ENCODE results near the gene FIGN. TPM values are rescaled to one million over a fixed set of nuclear protein-coding genes. Genes with fewer than 3 reads are reported as not detected.
A peak's percentile ranks its signal among the peaks of the same experiment; 100 is the strongest.

FIGN gene
- total and polyA plus RNA-seq, 4 experiments from 2014 or later = not detected

- Mint-ChIP-seq H3K4me1 (no peaks in the 10 kb centered on the region), H3K9me3 (peaks cover 3 to 26% (median 10%) of the 10 kb centered on the region in 8 donors), H3K4me3 (no peak overlapping the region), H3K27ac (no peak overlapping the region), H3K36me3 (no peaks in the 10 kb centered on the region), H3K27me3 (no peaks in the 10 kb centered on the region)
- intact Hi-C loops (cut with micrococcal nuclease) = no loop called here
- DNase-seq = no peak
- no peaks in the 10 kb centered on the region for H3K36me3 ChIP-seq (ENCODE audit: insufficient read depth, low read length)
- ChIA-PET CTCF (ENCODE audit: partially characterized antibody) (no interaction called here), POLR2A (ENCODE audit: partially characterized antibody) (no interaction called here)
- no peak overlapping the region for H3K27ac ChIP-seq (ENCODE audit: low read depth, low read length)
- no peaks in the 10 kb centered on the region for H3K4me1 ChIP-seq (ENCODE audit: insufficient read depth, low read length)
- H3K27me3 ChIP-seq (ENCODE audit: insufficient read depth, low read length) = no peaks in the 10 kb centered on the region
- no peak overlapping the region for H3K4me3 ChIP-seq (ENCODE audit: low read length in 2 of 2)
- no peaks in the 10 kb centered on the region for H3K9me3 ChIP-seq (ENCODE audit: control insufficient read depth in 1 of 2, low read length in 2 of 2)
These were observed 71.2 kb downstream of the FIGN start for GRCh38 chr2:163664610-163665009.

GRCh38 chr2:163662141-163662780 is 73.5 kb downstream of the FIGN start:
- Histone ChIP-seq H3K27ac (ENCODE audit: low read depth, low read length) (no peak overlapping the region), H3K9me3 (ENCODE audit: control insufficient read depth in 1 of 2, low read length in 2 of 2) (no peaks in the 10 kb centered on the region), H3K4me1 (ENCODE audit: insufficient read depth, low read length) (no peaks in the 10 kb centered on the region), H3K27me3 (ENCODE audit: insufficient read depth, low read length) (no peaks in the 10 kb centered on the region), H3K36me3 (ENCODE audit: insufficient read depth, low read length) (no peaks in the 10 kb centered on the region), H3K4me3 (ENCODE audit: low read length in 2 of 2) (no peak overlapping the region)
- Mint-ChIP-seq H3K9me3 (peaks cover 3 to 23% (median 12%) of the 10 kb centered on the region in 8 donors), H3K27ac (no peak overlapping the region), H3K36me3 (no peaks in the 10 kb centered on the region), H3K27me3 (no peaks in the 10 kb centered on the region), H3K4me1 (no peaks in the 10 kb centered on the region), H3K4me3 (no peak overlapping the region)
- ChIA-PET CTCF (ENCODE audit: partially characterized antibody) (no interaction called here), POLR2A (ENCODE audit: partially characterized antibody) (no interaction called here)
- DNase-seq = peak in 1 of 5 donors; percentile 33
- intact Hi-C loops (cut with micrococcal nuclease) = no loop called here

DNA sequence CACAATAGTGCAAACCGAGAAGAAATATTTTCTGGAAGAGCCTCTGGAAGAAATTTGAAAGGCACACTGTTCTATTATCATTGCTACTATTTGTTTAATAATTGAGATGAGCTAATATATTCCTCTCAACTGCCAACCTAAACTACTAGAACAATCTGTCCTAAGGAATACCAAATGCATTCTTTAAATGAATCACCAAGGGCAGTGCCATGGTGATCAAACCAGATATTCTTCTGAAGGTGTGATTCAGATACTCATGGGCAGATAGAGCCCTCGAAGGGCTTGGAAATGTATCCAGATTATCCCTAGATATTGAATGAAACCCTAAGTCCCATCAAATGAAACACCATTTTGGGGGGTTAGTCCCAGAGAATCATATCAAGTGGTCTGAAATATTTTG is 76.6 kb downstream of the FIGN start:
- Histone ChIP-seq H3K27ac (ENCODE audit: low read depth, low read length) (no peak overlapping the region), H3K4me1 (ENCODE audit: insufficient read depth, low read length) (no peaks in the 10 kb centered on the region), H3K4me3 (ENCODE audit: low read length in 2 of 2) (no peak overlapping the region), H3K27me3 (ENCODE audit: insufficient read depth, low read length) (no peaks in the 10 kb centered on the region), H3K9me3 (ENCODE audit: control insufficient read depth in 1 of 2, low read length in 2 of 2) (no peaks in the 10 kb centered on the region), H3K36me3 (ENCODE audit: insufficient read depth, low read length) (no peaks in the 10 kb centered on the region)
- no peak overlapping the region for H3K27ac Mint-ChIP-seq
- H3K4me1 Mint-ChIP-seq = no peaks in the 10 kb centered on the region
- H3K27me3 Mint-ChIP-seq = no peaks in the 10 kb centered on the region
- intact Hi-C loops (cut with micrococcal nuclease) = no loop called here
- peaks cover 3 to 23% (median 9%) of the 10 kb centered on the region in 8 donors for H3K9me3 Mint-ChIP-seq
- CTCF ChIA-PET (ENCODE audit: partially characterized antibody) = no interaction called here
- H3K4me3 Mint-ChIP-seq = no peak overlapping the region
- POLR2A ChIA-PET (ENCODE audit: partially characterized antibody) = no interaction called here
- no peaks in the 10 kb centered on the region for H3K36me3 Mint-ChIP-seq
- no peak for DNase-seq

DNA sequence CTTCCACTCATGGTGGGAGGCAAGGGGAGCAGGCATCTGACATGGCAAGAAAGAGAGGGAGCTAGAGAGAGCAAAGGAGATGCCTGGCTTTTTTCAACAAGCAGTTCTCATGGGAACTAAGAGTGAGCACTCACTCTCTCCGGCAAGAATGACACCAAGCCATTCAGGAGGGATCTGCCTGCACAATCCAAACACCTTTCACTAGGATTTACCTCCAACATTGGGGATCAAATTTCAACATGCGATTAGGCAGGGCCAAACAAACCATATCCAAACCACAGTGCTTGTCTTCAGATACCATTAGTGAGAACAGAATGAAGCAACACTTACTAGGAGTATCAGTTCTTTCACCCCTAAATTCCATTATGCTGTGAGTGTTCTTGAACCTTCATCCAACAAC is 77.3 kb downstream of the FIGN start:
- H3K36me3 Mint-ChIP-seq = no peaks in the 10 kb centered on the region
- H3K4me3 Mint-ChIP-seq = no peak overlapping the region
- Histone ChIP-seq H3K9me3 (ENCODE audit: control insufficient read depth in 1 of 2, low read length in 2 of 2) (no peaks in the 10 kb centered on the region), H3K4me3 (ENCODE audit: low read length in 2 of 2) (no peak overlapping the region), H3K27me3 (ENCODE audit: insufficient read depth, low read length) (no peaks in the 10 kb centered on the region), H3K4me1 (ENCODE audit: insufficient read depth, low read length) (no peaks in the 10 kb centered on the region), H3K36me3 (ENCODE audit: insufficient read depth, low read length) (no peaks in the 10 kb centered on the region), H3K27ac (ENCODE audit: low read depth, low read length) (no peak overlapping the region)
- peaks cover 0 to 18% (median 6%) of the 10 kb centered on the region in 8 donors for H3K9me3 Mint-ChIP-seq
- no peaks in the 10 kb centered on the region for H3K27me3 Mint-ChIP-seq
- H3K27ac Mint-ChIP-seq = no peak overlapping the region
- intact Hi-C loops (cut with micrococcal nuclease) = no loop called here
- CTCF ChIA-PET (ENCODE audit: partially characterized antibody) = no interaction called here
- POLR2A ChIA-PET (ENCODE audit: partially characterized antibody) = no interaction called here
- H3K4me1 Mint-ChIP-seq = no peaks in the 10 kb centered on the region
- no peak for DNase-seq

DNA sequence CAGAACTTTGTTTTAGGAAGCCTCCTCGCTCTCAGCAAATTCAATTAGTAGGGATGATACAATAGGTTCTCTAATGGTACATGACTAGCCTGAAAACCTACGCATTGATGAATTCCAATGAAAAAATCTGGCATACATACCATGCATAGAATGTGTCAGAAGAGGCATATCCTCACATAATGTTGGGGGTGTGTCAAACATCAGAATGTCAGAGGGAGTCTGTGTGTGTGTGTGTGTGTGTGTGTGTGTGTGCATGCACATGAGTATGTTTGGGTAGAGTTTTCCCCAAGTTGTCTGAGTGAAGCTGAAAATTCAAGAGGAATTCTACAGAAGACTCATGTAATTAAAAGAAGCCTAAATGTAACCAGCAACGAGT is 78.5 kb downstream of the FIGN start:
- no peaks in the 10 kb centered on the region for H3K27me3 Mint-ChIP-seq
- H3K36me3 ChIP-seq (ENCODE audit: insufficient read depth, low read length) = no peaks in the 10 kb centered on the region
- POLR2A ChIA-PET (ENCODE audit: partially characterized antibody) = no interaction called here
- H3K9me3 ChIP-seq (ENCODE audit: control insufficient read depth in 1 of 2, low read length in 2 of 2) = no peaks in the 10 kb centered on the region
- H3K4me1 Mint-ChIP-seq = no peaks in the 10 kb centered on the region
- DNase-seq = no peak
- intact Hi-C loops (cut with micrococcal nuclease) = no loop called here
- H3K27me3 ChIP-seq (ENCODE audit: insufficient read depth, low read length) = no peaks in the 10 kb centered on the region
- H3K36me3 Mint-ChIP-seq = no peaks in the 10 kb centered on the region
- peaks cover 0 to 18% (median 6%) of the 10 kb centered on the region in 8 donors for H3K9me3 Mint-ChIP-seq
- H3K4me1 ChIP-seq (ENCODE audit: insufficient read depth, low read length) = no peaks in the 10 kb centered on the region
- CTCF ChIA-PET (ENCODE audit: partially characterized antibody) = no interaction called here
- H3K27ac ChIP-seq (ENCODE audit: low read depth, low read length) = no peak overlapping the region
- H3K4me3 ChIP-seq (ENCODE audit: low read length in 2 of 2) = no peak overlapping the region
- no peak overlapping the region for H3K27ac Mint-ChIP-seq
- no peak overlapping the region for H3K4me3 Mint-ChIP-seq

- Mint-ChIP-seq H3K4me1 (no peaks in the 10 kb centered on the region), H3K36me3 (no peaks in the 10 kb centered on the region), H3K9me3 (peaks cover 0 to 13% (median 3%) of the 10 kb centered on the region in 8 donors), H3K4me3 (no peak overlapping the region), H3K27me3 (no peaks in the 10 kb centered on the region), H3K27ac (no peak overlapping the region)
- POLR2A ChIA-PET (ENCODE audit: partially characterized antibody) = no interaction called here
- H3K27me3 ChIP-seq (ENCODE audit: insufficient read depth, low read length) = no peaks in the 10 kb centered on the region
- DNase-seq = no peak
- H3K27ac ChIP-seq (ENCODE audit: low read depth, low read length) = no peak overlapping the region
- H3K4me1 ChIP-seq (ENCODE audit: insufficient read depth, low read length) = no peaks in the 10 kb centered on the region
- H3K9me3 ChIP-seq (ENCODE audit: control insufficient read depth in 1 of 2, low read length in 2 of 2) = no peaks in the 10 kb centered on the region
- H3K4me3 ChIP-seq (ENCODE audit: low read length in 2 of 2) = no peak overlapping the region
- intact Hi-C loops (cut with micrococcal nuclease) = no loop called here
- CTCF ChIA-PET (ENCODE audit: partially characterized antibody) = no interaction called here
- H3K36me3 ChIP-seq (ENCODE audit: insufficient read depth, low read length) = no peaks in the 10 kb centered on the region
These were observed 79.1 kb downstream of the FIGN start for GRCh38 chr2:163656622-163657280.

DNA sequence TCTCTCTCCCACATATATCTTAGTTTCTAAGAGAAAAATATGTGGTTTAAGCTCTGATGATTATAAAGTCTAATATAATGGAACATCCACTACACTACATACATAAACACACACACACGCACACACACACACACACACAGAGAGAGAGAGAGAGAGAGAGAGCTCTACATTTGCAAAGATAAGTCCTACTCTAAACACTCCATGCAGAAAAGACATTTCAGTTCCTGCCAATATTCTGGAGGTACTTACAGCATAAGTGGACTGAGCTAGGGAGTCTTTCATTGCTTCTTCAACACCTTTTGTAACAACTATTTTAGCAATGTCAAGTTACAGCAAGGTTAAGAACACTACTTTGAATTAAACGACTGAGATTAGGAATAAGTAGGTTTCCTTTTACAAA is 80.1 kb downstream of the FIGN start:
- Histone ChIP-seq H3K27me3 (ENCODE audit: insufficient read depth, low read length) (no peaks in the 10 kb centered on the region), H3K4me3 (ENCODE audit: low read length in 2 of 2) (no peak overlapping the region), H3K36me3 (ENCODE audit: insufficient read depth, low read length) (no peaks in the 10 kb centered on the region), H3K9me3 (ENCODE audit: control insufficient read depth in 1 of 2, low read length in 2 of 2) (no peaks in the 10 kb centered on the region), H3K27ac (ENCODE audit: low read depth, low read length) (no peak overlapping the region), H3K4me1 (ENCODE audit: insufficient read depth, low read length) (no peaks in the 10 kb centered on the region)
- no peaks in the 10 kb centered on the region for H3K36me3 Mint-ChIP-seq
- ChIA-PET POLR2A (ENCODE audit: partially characterized antibody) (no interaction called here), CTCF (ENCODE audit: partially characterized antibody) (interaction anchor here (1.0 kb wide), 1 partner anchor 19 kb away, joined by 3 read pairs; no protein-coding TSS in a partner anchor)
- DNase-seq = no peak
- H3K4me1 Mint-ChIP-seq = no peaks in the 10 kb centered on the region
- no peaks in the 10 kb centered on the region for H3K27me3 Mint-ChIP-seq
- no peak overlapping the region for H3K4me3 Mint-ChIP-seq
- H3K27ac Mint-ChIP-seq = no peak overlapping the region
- H3K9me3 Mint-ChIP-seq = peaks cover 0 to 9% (median 2%) of the 10 kb centered on the region in 8 donors
- intact Hi-C loops (cut with micrococcal nuclease) = no loop called here

All from CD4-positive, alpha-beta memory T cell (primary cell).